HepG2 (cell line): ENCODE results near the gene GRID1. TPM values are rescaled to one million over a fixed set of nuclear protein-coding genes. Genes with fewer than 3 reads are reported as not detected.

Experiments
- GLI4 ChIP-seq: sonication (generic); formaldehyde crosslinking; IDR thresholded peaks from 2 replicates; pipeline ENCODE4 v1.5.1; 2020; ENCODE audit warnings: missing genetic modification reagents, mild to moderate bottlenecking, moderate library complexity, borderline replicate concordance
- HDAC1 ChIP-seq: sonication (generic); formaldehyde crosslinking; IDR thresholded peaks from 2 replicates; pipeline ENCODE4 v1.5.1; 2020; ENCODE audit warnings: mild to moderate bottlenecking, missing genetic modification reagents
- KDM2A ChIP-seq: sonication (generic); formaldehyde crosslinking; IDR thresholded peaks from 2 replicates; pipeline ENCODE4 v1.4.0; 2020; ENCODE audit warnings: low read depth, missing genetic modification reagents, borderline replicate concordance
- KLF16 ChIP-seq, 2 experiments: sonication (generic) in 1 of 2; formaldehyde crosslinking in 1 of 2; IDR thresholded peaks; 2 replicates each; pipeline versions ENCODE4 v1.6.1 to v1.8.0; 2016 to 2023; ENCODE audit warnings: missing genetic modification reagents in 2 of 2, missing compliant biosample characterization in 1 of 2
- MEF2D ChIP-seq: sonication (generic); formaldehyde crosslinking; IDR thresholded peaks from 2 replicates; pipeline ENCODE4 v1.5.1; 2020; ENCODE audit warnings: mild to moderate bottlenecking, missing genetic modification reagents
- NAIF1 ChIP-seq: sonication (generic); formaldehyde crosslinking; IDR thresholded peaks from 2 replicates; pipeline ENCODE4 v1.5.0; 2020; ENCODE audit warnings: mild to moderate bottlenecking, missing genetic modification reagents, borderline replicate concordance
- PCBP1 ChIP-seq: fragments of 200-400 bp; formaldehyde crosslinking; IDR thresholded peaks from 2 replicates; pipeline ENCODE4 v1.6.1; 2017; ENCODE audit warnings: mild to moderate bottlenecking, low read depth, low read length, borderline replicate concordance
- PHB2 ChIP-seq: fragments of 450-650 bp; IDR thresholded peaks from 2 replicates; pipeline ENCODE4 v1.6.1; 2018; ENCODE audit not compliant: partially characterized antibody
- RNF2 ChIP-seq: fragments of 450-650 bp; conservative IDR thresholded peaks from 2 replicates; pipeline ENCODE4 v1.6.1; 2016; ENCODE audit warnings: low read depth
- YY1 ChIP-seq: IDR thresholded peaks from 2 replicates; pipeline ENCODE4 v1.6.1; 2011; ENCODE audit warnings: low read length, low read depth, moderate library complexity, mild to moderate bottlenecking; ENCODE audit not compliant: insufficient read depth, insufficient replicate concordance
- ZBTB1 ChIP-seq: sonication (generic); formaldehyde crosslinking; IDR thresholded peaks from 2 replicates; pipeline ENCODE4 v1.4.0; 2020; ENCODE audit warnings: missing genetic modification reagents, borderline replicate concordance
- ZBTB20 ChIP-seq: sonication (generic); formaldehyde crosslinking; IDR thresholded peaks from 2 replicates; pipeline ENCODE4 v1.8.1; 2023; ENCODE audit warnings: missing genetic modification reagents, low read depth, mild to moderate bottlenecking, borderline replicate concordance
- ZBTB42 ChIP-seq: sonication (generic); formaldehyde crosslinking; IDR thresholded peaks from 2 replicates; pipeline ENCODE4 v1.5.0; 2020; ENCODE audit warnings: mild to moderate bottlenecking, missing genetic modification reagents
- ZFY ChIP-seq: sonication (generic); formaldehyde crosslinking; IDR thresholded peaks from 2 replicates; pipeline ENCODE4 v1.4.0; 2020; ENCODE audit warnings: missing genetic modification reagents
- ZNF207 ChIP-seq: fragments of 450-650 bp; IDR thresholded peaks from 2 replicates; pipeline ENCODE4 v1.6.1; 2016; ENCODE audit warnings: antibody characterized with exemption, borderline replicate concordance
- ZNF552 ChIP-seq: sonication (generic); formaldehyde crosslinking; IDR thresholded peaks from 2 replicates; pipeline ENCODE4 v1.9.0; 2022; ENCODE audit warnings: missing genetic modification reagents, mild to moderate bottlenecking, borderline replicate concordance
- ZNF558 ChIP-seq: sonication (generic); formaldehyde crosslinking; IDR thresholded peaks from 2 replicates; pipeline ENCODE4 v1.9.0; 2022; ENCODE audit warnings: mild to moderate bottlenecking, missing genetic modification reagents, borderline replicate concordance
- polyA plus RNA-seq, 8 experiments: library from polyadenylated mRNA; depleted of rRNA in 3 of 8; stranded (reverse) in 7 of 8; unstranded in 1 of 8; fragments of >200 nt; fragmentation: Illumina TruSeq in 4 of 8; extraction: Trizol in 4 of 8; gene quantifications; 2 replicates each; pipeline versions ENCODE4 v1.2.1 to v1.2.3, GENCODE V29; 2011 to 2016; ENCODE audit warnings: low read depth in 4 of 8, missing spikeins in 1 of 8, mixed read lengths in 1 of 8; ENCODE audit not compliant: insufficient read depth in 1 of 8
- total RNA-seq, 5 experiments: library from RNA; depleted of rRNA; stranded (reverse); fragments of >200 nt; fragmentation: Illumina TruSeq; extraction: Trizol; gene quantifications; 2 replicates each; pipeline ENCODE4 v1.2.3, GENCODE V29; 2016; ENCODE audit warnings: low read depth in 1 of 5
- TF ChIP-seq, protein P1 (sequence below): sonication (generic); formaldehyde crosslinking; IDR thresholded peaks from 2 replicates; pipeline ENCODE4 v1.4.0; 2020; ENCODE audit warnings: missing genetic modification reagents, borderline replicate concordance
- TF ChIP-seq, protein P2 (sequence below): sonication (generic); formaldehyde crosslinking; IDR thresholded peaks from 2 replicates; pipeline ENCODE4 v1.5.0; 2020; ENCODE audit warnings: mild to moderate bottlenecking, missing genetic modification reagents
- TF ChIP-seq, protein P3 (sequence below): sonication (generic); formaldehyde crosslinking; IDR thresholded peaks from 2 replicates; pipeline ENCODE4 v1.8.1; 2023; ENCODE audit warnings: mild to moderate bottlenecking, moderate library complexity, missing genetic modification reagents

The GRID1 gene
- total and polyA plus RNA-seq, 2 of the 13 experiments (the other 11 are each of a cell fraction or from before 2014, with no cell fraction given) = 0.05 TPM; not detected in 1

DNA sequence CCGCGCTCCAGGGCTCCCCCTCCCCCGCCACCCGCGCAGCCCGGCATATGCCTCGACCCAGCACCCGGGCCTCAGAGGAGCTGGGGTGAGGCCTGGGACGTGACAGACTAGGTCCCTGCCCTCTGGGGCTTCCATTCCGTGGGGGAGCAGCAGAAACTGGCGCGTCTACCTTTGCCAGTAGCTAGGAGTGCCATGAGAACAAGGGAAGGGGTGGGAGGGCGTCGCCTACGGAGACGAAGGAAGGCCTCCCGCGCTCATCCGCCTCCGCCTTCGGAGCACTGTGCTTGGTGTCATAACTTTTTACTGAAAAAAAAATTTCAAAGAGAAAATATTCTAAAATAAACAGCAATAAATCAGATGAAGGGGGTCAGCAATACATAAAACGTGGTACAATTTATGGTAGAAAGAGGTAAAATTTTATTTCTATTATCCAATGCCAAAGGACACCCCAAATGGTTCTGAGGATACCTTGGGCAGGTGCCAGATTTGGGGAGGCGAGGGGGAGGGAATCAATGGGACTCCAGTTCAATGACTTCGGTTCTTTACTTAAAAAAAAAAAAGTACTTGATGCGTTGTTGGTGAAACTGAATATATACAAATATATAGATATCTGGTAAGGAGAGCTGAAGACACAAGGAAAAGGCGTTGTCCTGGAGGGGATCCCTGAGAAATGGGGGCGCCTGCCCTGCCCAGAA, 35.1 kb upstream of the GRID1 start (continued):
- 0 out of 2 replicates have a peak, but pooled peaks have one; percentile 10 for TF ChIP-seq PCBP1
- no peak for TF ChIP-seq GLI4
- no peak for TF ChIP-seq ZNF558
- TF ChIP-seq MEF2D (CRISPR knock-in tag) = 0 out of 2 replicates have a peak, but pooled peaks have one; percentile 33
- TF ChIP-seq RNF2 = 0 out of 2 replicates have a peak, but pooled peaks have one; percentile 10
- 0 out of 2 replicates have a peak, but pooled peaks have one; percentile 29 for TF ChIP-seq ZBTB20 (CRISPR knock-in tag)
- no peak for TF ChIP-seq ZNF552 (CRISPR knock-in tag)
- no peak for TF ChIP-seq HDAC1
- TF ChIP-seq, protein P1, sequence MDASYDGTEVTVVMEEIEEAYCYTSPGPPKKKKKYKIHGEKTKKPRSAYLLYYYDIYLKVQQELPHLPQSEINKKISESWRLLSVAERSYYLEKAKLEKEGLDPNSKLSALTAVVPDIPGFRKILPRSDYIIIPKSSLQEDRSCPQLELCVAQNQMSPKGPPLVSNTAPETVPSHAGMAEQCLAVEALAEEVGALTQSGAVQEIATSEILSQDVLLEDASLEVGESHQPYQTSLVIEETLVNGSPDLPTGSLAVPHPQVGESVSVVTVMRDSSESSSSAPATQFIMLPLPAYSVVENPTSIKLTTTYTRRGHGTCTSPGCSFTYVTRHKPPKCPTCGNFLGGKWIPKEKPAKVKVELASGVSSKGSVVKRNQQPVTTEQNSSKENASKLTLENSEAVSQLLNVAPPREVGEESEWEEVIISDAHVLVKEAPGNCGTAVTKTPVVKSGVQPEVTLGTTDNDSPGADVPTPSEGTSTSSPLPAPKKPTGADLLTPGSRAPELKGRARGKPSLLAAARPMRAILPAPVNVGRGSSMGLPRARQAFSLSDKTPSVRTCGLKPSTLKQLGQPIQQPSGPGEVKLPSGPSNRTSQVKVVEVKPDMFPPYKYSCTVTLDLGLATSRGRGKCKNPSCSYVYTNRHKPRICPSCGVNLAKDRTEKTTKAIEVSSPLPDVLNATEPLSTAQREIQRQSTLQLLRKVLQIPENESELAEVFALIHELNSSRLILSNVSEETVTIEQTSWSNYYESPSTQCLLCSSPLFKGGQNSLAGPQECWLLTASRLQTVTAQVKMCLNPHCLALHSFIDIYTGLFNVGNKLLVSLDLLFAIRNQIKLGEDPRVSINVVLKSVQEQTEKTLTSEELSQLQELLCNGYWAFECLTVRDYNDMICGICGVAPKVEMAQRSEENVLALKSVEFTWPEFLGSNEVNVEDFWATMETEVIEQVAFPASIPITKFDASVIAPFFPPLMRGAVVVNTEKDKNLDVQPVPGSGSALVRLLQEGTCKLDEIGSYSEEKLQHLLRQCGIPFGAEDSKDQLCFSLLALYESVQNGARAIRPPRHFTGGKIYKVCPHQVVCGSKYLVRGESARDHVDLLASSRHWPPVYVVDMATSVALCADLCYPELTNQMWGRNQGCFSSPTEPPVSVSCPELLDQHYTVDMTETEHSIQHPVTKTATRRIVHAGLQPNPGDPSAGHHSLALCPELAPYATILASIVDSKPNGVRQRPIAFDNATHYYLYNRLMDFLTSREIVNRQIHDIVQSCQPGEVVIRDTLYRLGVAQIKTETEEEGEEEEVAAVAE (CRISPR knock-in tag) = 0 out of 2 replicates have a peak, but pooled peaks have one; percentile 16
- no peak for TF ChIP-seq ZNF207
- TF ChIP-seq KLF16 (CRISPR knock-in tag; IDR thresholded peaks at IDR 0.05) = peak in 1 of 2 experiments; percentile 61; a peak in 2 of 4 replicates
- TF ChIP-seq YY1 = no peak
- peak; percentile 10; the same call in 1 of the 2 replicates for TF ChIP-seq ZFY (CRISPR knock-in tag)
- TF ChIP-seq, protein P2, sequence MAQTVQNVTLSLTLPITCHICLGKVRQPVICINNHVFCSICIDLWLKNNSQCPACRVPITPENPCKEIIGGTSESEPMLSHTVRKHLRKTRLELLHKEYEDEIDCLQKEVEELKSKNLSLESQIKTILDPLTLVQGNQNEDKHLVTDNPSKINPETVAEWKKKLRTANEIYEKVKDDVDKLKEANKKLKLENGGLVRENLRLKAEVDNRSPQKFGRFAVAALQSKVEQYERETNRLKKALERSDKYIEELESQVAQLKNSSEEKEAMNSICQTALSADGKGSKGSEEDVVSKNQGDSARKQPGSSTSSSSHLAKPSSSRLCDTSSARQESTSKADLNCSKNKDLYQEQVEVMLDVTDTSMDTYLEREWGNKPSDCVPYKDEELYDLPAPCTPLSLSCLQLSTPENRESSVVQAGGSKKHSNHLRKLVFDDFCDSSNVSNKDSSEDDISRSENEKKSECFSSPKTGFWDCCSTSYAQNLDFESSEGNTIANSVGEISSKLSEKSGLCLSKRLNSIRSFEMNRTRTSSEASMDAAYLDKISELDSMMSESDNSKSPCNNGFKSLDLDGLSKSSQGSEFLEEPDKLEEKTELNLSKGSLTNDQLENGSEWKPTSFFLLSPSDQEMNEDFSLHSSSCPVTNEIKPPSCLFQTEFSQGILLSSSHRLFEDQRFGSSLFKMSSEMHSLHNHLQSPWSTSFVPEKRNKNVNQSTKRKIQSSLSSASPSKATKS (CRISPR knock-in tag) = 0 out of 2 replicates have a peak, but pooled peaks have one; percentile 21
- 0 out of 2 replicates have a peak, but pooled peaks have one; percentile 38 for TF ChIP-seq KDM2A (CRISPR knock-in tag)
- no peak for TF ChIP-seq ZBTB42 (CRISPR knock-in tag)
- no peak for TF ChIP-seq ZBTB1
- 0 out of 2 replicates have a peak, but pooled peaks have one; percentile 50 for TF ChIP-seq NAIF1 (CRISPR knock-in tag)
- TF ChIP-seq PHB2 = no peak
- TF ChIP-seq, protein P3, sequence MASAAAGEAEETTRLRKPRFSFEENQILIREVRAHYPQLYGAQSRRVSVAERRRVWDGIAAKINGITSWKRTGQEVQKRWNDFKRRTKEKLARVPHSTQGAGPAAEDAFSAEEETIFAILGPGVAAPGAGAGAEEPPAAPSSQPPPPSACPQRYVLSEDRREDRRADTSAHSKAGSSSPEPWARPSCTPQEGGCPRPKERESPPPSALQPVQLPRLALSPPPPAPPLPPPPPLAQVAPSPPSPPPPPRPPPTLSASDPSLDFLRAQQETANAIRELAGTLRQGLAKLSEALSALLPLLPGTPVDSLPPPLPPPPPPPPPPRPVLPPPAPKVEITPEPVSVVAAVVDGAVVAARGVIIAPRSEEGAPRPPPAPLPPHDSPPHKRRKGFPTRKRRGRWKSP (CRISPR knock-in tag) = no peak
